H1 (cell line): ENCODE measurements around the gene DPYD. TPM values are rescaled to one million over a fixed set of nuclear protein-coding genes. Genes with fewer than 3 reads are reported as not detected.

Experiments used
- BACH1 ChIP-seq: IDR thresholded peaks from 2 replicates; pipeline ENCODE4 v1.6.1; 2012; ENCODE audit warnings: low read length, improper control_type of control experiment
- GABPA ChIP-seq: IDR thresholded peaks from 2 replicates; pipeline ENCODE4 v1.6.1; 2011; ENCODE audit warnings: mild to moderate bottlenecking, low read length, moderate library complexity, borderline replicate concordance; ENCODE audit not compliant: insufficient read depth
- MAFK ChIP-seq: IDR thresholded peaks from 2 replicates; pipeline ENCODE4 v1.6.1; 2012; ENCODE audit warnings: low read depth, mild to moderate bottlenecking, improper control_type of control experiment, low read length
- SAP30 ChIP-seq: fragments of 300-600 bp; sonication (generic); IDR thresholded peaks from 2 replicates; pipeline ENCODE4 v1.7.1; 2012; ENCODE audit warnings: low read length, moderate library complexity, mild to moderate bottlenecking, inconsistent platforms; ENCODE audit not compliant: insufficient read depth, insufficient replicate concordance
- TAF7 ChIP-seq: optimal IDR thresholded peaks from 2 replicates; pipeline ENCODE3; 2011; ENCODE audit warnings: low read depth, mild to moderate bottlenecking, inconsistent platforms, low read length, moderate library complexity, borderline replicate concordance
- TEAD4 ChIP-seq: IDR thresholded peaks from 2 replicates; pipeline ENCODE4 v1.6.1; 2012; ENCODE audit warnings: low read depth, low read length, inconsistent platforms, mixed read lengths
- polyA plus RNA-seq, 7 experiments: library from polyadenylated mRNA; depleted of rRNA in 3 of 7; stranded (reverse) in 5 of 7; unstranded in 2 of 7; fragments of >200 nt in 5 of 7; fragments of 200-250 nt in 2 of 7; gene quantifications; 1 replicate in 5 of 7; 2 replicates in 1 of 7; 4 replicates in 1 of 7; pipeline versions ENCODE4 v1.2.1 to v1.2.3, GENCODE V29; 2011 to 2013; ENCODE audit warnings: missing spikeins in 2 of 7, mixed read lengths in 2 of 7
- total RNA-seq: library from RNA; stranded (reverse); fragmentation: NEBNext Ultra II Directional; extraction: Animal tissue kit (Norgen Biotek cat#: 25700); gene quantifications from 2 replicates; pipeline ENCODE4 v1.2.1, GENCODE V29; 2021
- TF ChIP-seq, protein P1 (sequence below): IDR thresholded peaks from 2 replicates; pipeline ENCODE4 v1.6.1; 2011; ENCODE audit warnings: low read depth, mild to moderate bottlenecking, low read length; ENCODE audit not compliant: insufficient read depth
- TF ChIP-seq, protein P2 (sequence below): IDR thresholded peaks from 2 replicates; pipeline ENCODE4 v1.6.1; 2012; ENCODE audit warnings: inconsistent platforms

DPYD gene
- total and polyA plus RNA-seq, 2 of the 8 experiments (the other 6 are each of a cell fraction or from before 2014, with no cell fraction given), result 0.29 to 0.73 TPM

DNA sequence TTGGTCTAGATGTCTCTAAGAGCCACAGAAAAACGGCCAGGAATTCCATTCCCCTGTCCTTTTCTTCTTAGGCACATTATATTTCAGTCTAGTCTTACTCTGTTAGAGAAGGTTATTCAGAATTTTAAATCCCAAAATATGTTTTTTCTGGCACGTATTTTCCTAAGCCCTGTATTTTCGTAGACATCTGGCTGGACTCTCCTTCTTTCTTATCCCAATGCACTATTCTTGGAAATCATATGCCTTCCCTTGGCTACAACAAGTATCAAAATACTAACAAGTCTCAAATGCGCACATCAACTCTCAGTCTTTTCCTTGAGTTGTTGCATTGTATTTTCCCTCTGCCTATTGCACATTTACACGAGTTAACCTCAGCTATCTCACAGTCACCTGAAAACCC, 96.2 kb downstream of the DPYD start (continued):
- TF ChIP-seq SAP30 (no peak), MAFK (no peak), BACH1 (no peak), TEAD4 (no peak), GABPA (no peak), TAF7 (no peak)
- TF ChIP-seq, protein P1, sequence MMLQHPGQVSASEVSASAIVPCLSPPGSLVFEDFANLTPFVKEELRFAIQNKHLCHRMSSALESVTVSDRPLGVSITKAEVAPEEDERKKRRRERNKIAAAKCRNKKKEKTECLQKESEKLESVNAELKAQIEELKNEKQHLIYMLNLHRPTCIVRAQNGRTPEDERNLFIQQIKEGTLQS, result no peak
- TF ChIP-seq, protein P2, sequence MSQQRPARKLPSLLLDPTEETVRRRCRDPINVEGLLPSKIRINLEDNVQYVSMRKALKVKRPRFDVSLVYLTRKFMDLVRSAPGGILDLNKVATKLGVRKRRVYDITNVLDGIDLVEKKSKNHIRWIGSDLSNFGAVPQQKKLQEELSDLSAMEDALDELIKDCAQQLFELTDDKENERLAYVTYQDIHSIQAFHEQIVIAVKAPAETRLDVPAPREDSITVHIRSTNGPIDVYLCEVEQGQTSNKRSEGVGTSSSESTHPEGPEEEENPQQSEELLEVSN, result no peak
